ENCODE data around the gene CCR9.
A peak's percentile ranks its signal among the peaks of the same experiment; 100 is the strongest.

Gene CCR9

GRCh38 chr3:45907769-45908705 is 21.7 kb downstream of the CCR9 start:
- DNase-seq (ENCODE audit: low spot score): no peak

GRCh38 chr3:45908761-45909160 is 22.4 kb downstream of the CCR9 start:
- no peak for DNase-seq (ENCODE audit: low spot score)

- DNase-seq (ENCODE audit: low spot score): no peak
These were observed 23.2 kb downstream of the CCR9 start for GRCh38 chr3:45909542-45909941.

GRCh38 chr3:45910892-45911291 is 24.5 kb downstream of the CCR9 start:
- DNase-seq (ENCODE audit: low spot score): no peak

GRCh38 chr3:45911511-45912226 is 25.3 kb downstream of the CCR9 start:
- DNase-seq (ENCODE audit: low spot score): no peak

GRCh38 chr3:45912435-45912834 is 26.1 kb downstream of the CCR9 start:
- no peak for DNase-seq (ENCODE audit: low spot score)

- DNase-seq (ENCODE audit: low spot score): no peak
These were observed 28.2 kb downstream of the CCR9 start for GRCh38 chr3:45914362-45915058.

GRCh38 chr3:45915059-45915439 is 28.7 kb downstream of the CCR9 start:
- no peak for DNase-seq (ENCODE audit: low spot score)

- DNase-seq (ENCODE audit: low spot score): peak; percentile 49
These were observed 29.3 kb downstream of the CCR9 start for GRCh38 chr3:45915518-45916231.

GRCh38 chr3:45917146-45917898 is 31.0 kb downstream of the CCR9 start:
- DNase-seq (ENCODE audit: low spot score): no peak

GRCh38 chr3:45921158-45922038 is 35.1 kb downstream of the CCR9 start:
- DNase-seq (ENCODE audit: low spot score): no peak

GRCh38 chr3:45922039-45922326 is 35.6 kb downstream of the CCR9 start:
- no peak for DNase-seq (ENCODE audit: low spot score)

- DNase-seq (ENCODE audit: low spot score): no peak
These were observed 36.7 kb downstream of the CCR9 start for GRCh38 chr3:45922950-45923590.

GRCh38 chr3:45923755-45924154 is 37.4 kb downstream of the CCR9 start:
- DNase-seq (ENCODE audit: low spot score): no peak

- DNase-seq (ENCODE audit: low spot score): no peak
These were observed 41.5 kb downstream of the CCR9 start for GRCh38 chr3:45927881-45928280.

GRCh38 chr3:45929042-45929679 is 42.8 kb downstream of the CCR9 start:
- DNase-seq (ENCODE audit: low spot score): peak; percentile 79

GRCh38 chr3:45931496-45931895 is 45.2 kb downstream of the CCR9 start:
- no peak for DNase-seq (ENCODE audit: low spot score)

GRCh38 chr3:45932112-45932511 is 45.8 kb downstream of the CCR9 start:
- DNase-seq (ENCODE audit: low spot score): no peak

GRCh38 chr3:45933591-45933990 is 47.2 kb downstream of the CCR9 start:
- no peak for DNase-seq (ENCODE audit: low spot score)

All from iPS-NIHi11 (cell line).